ENCODE results near the gene RYK.
"Not testable (repeated sequence)": the region's sequence is repeated elsewhere in the genome, so short reads cannot be mapped to it uniquely, and the experiment has no call there.

The RYK gene

DNA sequence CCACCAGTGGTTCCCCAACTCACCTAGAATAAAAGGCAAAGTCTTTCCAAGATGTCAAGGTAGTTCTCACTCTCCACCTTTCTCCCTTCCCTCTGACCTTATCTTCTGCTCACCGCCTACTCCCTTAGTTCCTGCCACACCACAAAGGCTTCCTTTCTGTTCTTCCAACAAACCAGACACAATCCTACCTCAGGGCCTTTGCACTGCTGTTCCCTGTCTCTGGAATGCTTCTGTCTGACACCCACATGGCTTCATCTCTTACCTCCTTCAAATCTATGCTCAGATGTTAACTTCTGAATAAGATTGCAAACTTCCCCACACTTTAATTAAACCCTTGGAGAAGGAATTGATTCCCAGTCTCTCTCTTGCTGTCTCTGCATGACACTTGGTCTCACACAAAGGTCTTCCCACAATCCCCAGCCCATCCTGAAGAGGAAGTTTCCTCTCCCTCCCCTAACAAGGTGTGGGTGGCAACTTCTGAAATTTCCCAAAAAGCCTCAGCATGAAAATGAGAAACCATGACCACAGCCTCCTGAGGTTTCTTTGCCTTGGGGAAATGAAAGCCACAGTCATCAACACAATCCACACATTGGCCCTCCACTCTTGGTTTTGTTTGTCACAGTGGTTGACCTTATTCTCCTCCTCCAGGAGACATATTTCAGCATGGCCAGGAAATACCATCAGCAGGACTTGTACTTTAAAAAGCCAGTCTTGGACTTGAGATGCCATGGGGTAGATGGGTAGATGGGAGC is 3.0 kb upstream of the RYK start:
- DNase-seq (ENCODE audit: low read depth) = no peak

GRCh38 chr3:134252766-134253165 is 2.1 kb upstream of the RYK start:
- DNase-seq (ENCODE audit: low read depth) = no peak

DNA sequence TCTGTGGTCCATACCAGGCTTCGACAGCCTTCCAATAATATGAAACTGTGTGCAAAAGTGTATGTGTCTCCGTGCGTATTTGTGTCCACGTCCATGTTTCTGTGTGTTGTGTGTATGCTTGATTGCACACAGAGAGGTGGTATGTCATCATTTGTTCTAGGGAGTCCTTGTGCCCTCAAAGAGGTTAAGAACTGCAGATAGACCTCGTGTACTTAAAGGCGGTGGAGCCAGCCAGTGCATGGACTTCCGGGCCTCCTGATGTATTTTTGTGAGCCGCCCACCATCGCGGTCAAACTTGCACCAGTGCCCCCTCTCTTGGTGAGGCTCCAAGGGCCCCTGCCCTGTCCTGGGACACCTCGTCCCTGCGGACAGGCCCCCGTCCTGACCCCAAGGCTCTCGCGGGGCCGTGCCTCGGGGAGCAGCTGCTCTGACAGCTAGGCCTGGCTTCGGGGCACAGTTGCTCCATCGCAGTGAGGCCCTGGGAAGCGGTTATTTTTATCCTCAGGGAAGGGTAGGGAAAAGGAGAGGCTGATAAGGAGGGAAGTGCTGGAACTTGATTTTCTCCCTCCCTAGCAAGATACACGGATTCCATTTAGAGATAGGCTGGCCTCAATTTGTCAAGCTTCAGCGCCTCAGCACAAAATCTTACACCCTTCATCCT is 1.2 kb upstream of the RYK start:
- DNase-seq (ENCODE audit: low read depth) = no peak

DNA sequence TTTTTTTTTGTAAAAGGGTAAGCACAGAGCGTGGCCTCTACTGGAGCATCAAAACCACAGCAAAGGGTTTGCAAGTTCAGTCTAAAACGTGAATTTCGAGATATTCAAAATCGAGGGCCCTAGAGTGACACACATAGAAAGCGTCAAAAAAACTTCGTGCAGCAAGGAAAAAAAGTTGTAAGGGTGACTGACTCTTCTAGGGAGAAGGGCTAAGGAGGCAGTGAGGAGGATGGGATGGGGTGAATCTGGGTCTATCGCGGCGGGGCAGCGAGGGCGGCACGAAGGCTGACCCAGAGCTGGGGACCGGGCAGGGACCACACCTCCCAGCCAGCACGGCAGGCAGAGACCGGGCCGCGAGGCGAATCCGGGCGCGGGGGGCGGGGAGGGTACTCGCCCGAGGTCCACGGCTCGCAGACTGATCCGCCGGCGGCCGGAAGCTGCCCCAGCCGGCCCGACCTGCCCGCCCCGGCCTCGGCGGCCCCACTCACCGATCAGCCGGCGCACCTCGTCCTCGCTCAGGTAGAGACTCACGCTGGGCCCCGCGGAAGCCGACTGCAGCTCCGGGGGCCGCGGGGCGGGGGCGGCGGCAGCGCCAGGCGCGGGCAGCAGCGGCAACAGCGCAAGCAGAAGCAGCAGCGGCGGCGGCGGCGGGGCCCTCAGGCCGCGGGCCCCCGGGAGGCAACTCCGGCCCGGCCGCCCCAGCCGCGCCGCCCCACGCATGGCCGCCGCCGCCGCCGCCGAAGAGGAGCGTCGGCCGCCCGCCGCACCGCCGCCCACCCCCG is 533 bp downstream of the RYK start:
- peak; percentile 29 for DNase-seq (ENCODE audit: low read depth)

- no peak for DNase-seq (ENCODE audit: low read depth)
These were observed 1.3 kb downstream of the RYK start for GRCh38 chr3:134249296-134249841.

- no peak for DNase-seq (ENCODE audit: low read depth)
These were observed 5.7 kb downstream of the RYK start for GRCh38 chr3:134244921-134245320.

GRCh38 chr3:134242649-134243617 is 7.7 kb downstream of the RYK start:
- no peak for DNase-seq (ENCODE audit: low read depth)

- no peak for DNase-seq (ENCODE audit: low read depth)
These were observed 11.1 kb downstream of the RYK start for GRCh38 chr3:134239538-134239937.

- no peak for DNase-seq (ENCODE audit: low read depth)
These were observed 13.1 kb downstream of the RYK start for GRCh38 chr3:134237454-134238145.

DNA sequence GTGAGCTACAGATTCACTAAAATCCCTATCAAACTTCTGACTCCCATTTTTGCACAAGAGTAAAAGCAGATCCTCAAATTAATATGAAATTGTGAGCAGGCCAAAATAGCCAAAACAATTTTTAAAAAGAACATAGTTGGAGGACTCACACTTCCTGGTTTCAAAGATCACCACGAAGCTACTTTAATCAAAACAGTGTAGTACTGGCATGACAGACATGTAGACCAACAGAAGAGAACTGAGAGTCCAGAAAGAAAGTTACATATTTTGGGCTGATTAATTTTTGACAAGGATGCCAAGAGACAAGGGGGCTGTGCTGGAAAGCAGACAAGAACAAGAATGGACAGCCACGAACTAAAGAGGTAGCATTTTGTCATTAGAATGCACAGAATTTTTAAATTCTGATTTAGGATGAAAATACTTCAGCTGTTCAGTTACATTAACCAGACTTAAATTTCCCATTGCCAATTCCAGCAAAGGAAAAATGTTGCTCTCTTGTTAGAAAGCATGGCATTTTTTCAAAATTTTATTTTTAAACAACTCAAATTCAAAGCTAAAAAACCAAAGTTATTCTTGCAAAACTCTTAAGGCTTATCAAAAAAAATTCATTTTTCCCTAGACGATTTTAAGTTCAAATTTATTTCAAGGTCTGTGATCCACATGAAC is 14.0 kb downstream of the RYK start:
- DNase-seq (ENCODE audit: low read depth) = no peak

DNA sequence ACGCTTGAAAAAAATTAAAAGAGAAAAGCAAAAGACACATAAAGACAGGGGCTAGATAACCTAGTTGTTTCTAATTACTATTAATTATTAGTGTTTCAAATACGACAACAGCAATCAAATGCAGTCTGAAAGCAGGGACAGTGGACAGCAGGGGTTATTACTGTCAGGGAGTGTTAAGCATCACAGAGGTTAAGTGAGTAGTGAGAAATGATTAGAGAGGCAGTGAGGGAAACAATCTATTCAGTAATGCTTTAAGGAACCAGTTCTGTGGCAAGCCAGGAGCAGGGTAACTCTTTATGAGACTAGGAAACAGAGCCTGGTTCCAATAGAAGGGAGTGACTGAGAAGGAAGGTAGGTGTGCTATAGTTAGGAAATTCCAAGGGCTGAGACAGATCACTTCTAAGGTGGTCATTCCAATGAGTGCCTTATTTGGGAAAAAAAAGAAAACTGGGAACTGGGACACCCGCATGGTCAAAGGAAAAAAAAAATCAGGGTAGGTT is 15.0 kb downstream of the RYK start:
- DNase-seq (ENCODE audit: low read depth) = no peak

DNA sequence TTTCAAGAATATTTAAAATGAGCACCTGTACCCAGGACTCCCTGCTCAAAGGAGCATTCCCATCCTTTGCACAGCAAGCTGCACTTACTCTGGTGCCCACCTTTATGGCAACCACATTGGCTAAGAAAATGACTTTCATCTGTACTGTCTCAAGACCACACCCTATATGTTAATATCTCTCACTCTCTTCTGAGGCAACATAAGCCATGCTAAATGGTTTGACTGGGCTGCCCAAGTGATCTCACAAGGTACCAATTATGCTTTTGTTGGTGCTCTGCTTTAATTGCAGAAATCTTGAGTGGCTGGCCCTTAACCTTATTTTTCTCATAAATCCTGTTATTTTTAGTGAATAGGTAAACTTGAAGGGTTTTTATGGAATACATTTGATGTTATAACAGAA is 17.7 kb downstream of the RYK start:
- DNase-seq (ENCODE audit: low read depth) = no peak

- no peak for DNase-seq (ENCODE audit: low read depth)
These were observed 18.5 kb downstream of the RYK start for GRCh38 chr3:134232151-134232550.

- no peak for DNase-seq (ENCODE audit: low read depth)
These were observed 19.5 kb downstream of the RYK start for GRCh38 chr3:134231131-134231530.

DNA sequence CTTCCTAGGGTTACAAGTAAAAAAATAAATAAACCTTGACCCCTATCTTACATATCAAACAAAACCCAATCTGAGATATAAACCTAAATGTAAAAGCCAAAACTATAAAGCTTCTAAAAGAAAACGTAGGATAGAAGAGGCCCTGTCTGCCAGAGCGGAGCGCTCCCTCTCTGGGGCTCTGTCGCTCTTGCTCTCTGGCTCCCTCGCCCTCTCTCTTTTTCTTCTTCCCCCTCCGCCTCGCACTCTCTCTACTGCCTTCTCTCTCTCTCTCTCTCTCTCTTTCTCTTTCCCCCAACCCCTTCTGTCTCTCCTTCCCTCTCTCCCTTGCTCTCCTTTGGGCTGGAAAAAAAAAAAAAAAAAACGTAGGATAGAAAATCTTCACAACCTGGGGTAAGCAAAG is 21.6 kb downstream of the RYK start:
- DNase-seq (ENCODE audit: low read depth) = no peak

DNA sequence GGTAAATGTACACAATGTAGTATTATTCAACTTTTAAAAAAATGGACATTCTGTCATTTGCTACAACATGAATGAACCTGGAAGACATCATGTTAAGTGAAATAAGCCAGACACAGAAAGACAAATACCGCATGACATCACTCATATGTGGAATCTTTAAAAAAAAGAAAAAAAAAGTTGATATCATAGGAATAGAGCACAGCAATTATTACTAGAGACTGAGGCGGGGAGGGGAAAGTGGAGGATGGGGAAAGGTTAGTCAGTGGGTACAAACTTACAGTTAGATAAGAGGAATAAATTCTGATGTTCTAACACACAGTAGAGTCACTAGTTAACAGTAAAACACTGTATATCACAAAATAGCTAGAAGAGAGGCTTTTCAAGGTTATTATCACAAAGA is 22.2 kb downstream of the RYK start:
- no peak for DNase-seq (ENCODE audit: low read depth)

DNA sequence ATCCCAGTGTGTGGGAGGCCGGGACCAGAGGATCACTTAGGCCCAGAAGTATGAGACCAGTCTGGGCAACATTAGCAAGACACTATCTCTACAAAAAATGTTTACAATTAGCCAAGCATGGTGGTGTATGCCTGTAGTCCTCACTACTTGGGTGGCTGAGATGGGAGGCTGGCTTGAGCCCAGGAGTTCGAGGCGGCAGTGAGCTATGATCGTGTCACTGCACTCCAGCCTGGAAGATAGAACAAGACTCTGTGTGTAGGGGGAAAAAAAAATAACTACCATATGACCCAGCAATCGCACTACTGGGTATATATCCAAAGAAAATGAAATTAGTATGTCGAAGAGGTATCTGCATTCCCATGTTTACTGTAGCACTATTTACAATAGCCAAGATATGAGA is 22.6 kb downstream of the RYK start:
- DNase-seq (ENCODE audit: low read depth) = no peak

DNA sequence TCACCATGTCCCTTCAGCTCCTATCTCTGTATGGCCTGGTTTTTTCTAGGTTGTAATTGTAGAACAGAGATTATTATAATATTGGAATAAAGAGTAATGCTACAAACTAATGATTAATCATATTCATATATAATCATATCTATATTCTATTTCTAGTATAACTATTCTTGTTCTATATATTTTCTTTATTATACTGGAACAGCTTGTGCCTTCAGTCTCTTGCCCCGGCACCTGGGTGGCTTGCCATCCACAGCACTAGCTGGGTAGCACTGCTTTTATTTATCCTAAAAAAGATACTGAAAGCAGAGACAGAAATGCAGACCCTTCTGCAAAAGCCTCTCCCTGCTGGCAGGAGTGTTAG is 25.9 kb downstream of the RYK start:
- DNase-seq (ENCODE audit: low read depth) = not testable (repeated sequence)

DNA sequence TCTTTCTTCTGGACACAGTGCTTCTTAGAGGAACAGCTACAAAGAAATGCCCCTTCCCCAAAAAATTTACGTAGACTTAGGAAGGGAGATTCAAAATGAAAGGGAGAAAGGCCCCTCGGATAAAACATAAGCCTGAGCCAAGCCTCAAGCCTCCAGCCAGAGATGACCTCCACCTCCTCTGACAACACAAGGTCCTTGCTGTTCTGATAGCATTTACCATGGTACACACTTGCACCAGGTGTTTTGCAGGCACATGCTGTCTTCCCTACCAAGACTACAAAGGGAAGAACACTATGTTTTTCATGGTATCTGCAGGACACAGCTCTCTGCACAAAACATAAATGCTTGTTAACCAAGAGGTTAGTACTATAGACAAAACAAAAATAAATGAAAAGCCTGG is 27.8 kb downstream of the RYK start:
- no peak for DNase-seq (ENCODE audit: low read depth)

GRCh38 chr3:134216851-134217250 is 33.8 kb downstream of the RYK start:
- no peak for DNase-seq (ENCODE audit: low read depth)

All from stimulated activated CD4-positive, alpha-beta T cell treated with anti-CD3 and anti-CD28 coated beads, Interleukin-2, amount 100 ng/mL, for 4 hours (primary cell).